SK-N-SH (cell line): ENCODE results near the gene GRK5.

ENCODE experiments used
- CTCF ChIP-seq: fragments of 200-600 bp; sonication (generic); IDR thresholded peaks from 2 replicates; pipeline ENCODE4 v1.6.1; 2017; ENCODE audit warnings: antibody characterized with exemption, mild to moderate bottlenecking, moderate library complexity
- MAX ChIP-seq: IDR thresholded peaks from 2 replicates; pipeline ENCODE4 v1.4.0; 2012; ENCODE audit warnings: low read depth
- SIN3A ChIP-seq: IDR thresholded peaks from 2 replicates; pipeline ENCODE4 v1.6.1; 2012; ENCODE audit warnings: low read depth, mild to moderate bottlenecking, low read length, moderate library complexity, borderline replicate concordance
- SMC3 ChIP-seq: IDR thresholded peaks from 2 replicates; pipeline ENCODE4 v1.6.1; 2012; ENCODE audit warnings: low read depth, low read length, improper control_type of control experiment
- TAF1 ChIP-seq: IDR thresholded peaks from 2 replicates; pipeline ENCODE4 v1.6.1; 2012; ENCODE audit warnings: low read depth, mild to moderate bottlenecking, low read length, moderate library complexity, borderline replicate concordance
- USF2 ChIP-seq: fragments of 150-350 bp; IDR thresholded peaks from 2 replicates; pipeline ENCODE4 v1.6.1; 2017; ENCODE audit warnings: antibody characterized with exemption, low read length, low read depth, borderline replicate concordance
- YY1 ChIP-seq: IDR thresholded peaks from 2 replicates; pipeline ENCODE4 v1.4.0; 2012; ENCODE audit warnings: low read depth, mild to moderate bottlenecking

GRCh38 chr10:119323085-119324016, 116.0 kb downstream of the GRK5 start:
- TF ChIP-seq YY1: no peak
- no peak for TF ChIP-seq MAX
- no peak for TF ChIP-seq SIN3A
- no peak for TF ChIP-seq TAF1
- TF ChIP-seq CTCF: no peak
- no peak for TF ChIP-seq SMC3
- no peak for TF ChIP-seq USF2
